ENCODE data around the gene SH3YL1. TPM values are rescaled to one million over a fixed set of nuclear protein-coding genes. Genes with fewer than 3 reads are reported as not detected.

The SH3YL1 gene
- total and polyA plus RNA-seq, 5 donors from 2014 or later: 27.8 to 52.5 (median 40.6) TPM

- Mint-ChIP-seq H3K4me1 (peaks cover 9 to 25% (median 18%) of the 10 kb centered on the region in 4 donors), H3K36me3 (peaks cover 4% of the 10 kb centered on the region), H3K27ac (no peak overlapping the region), H3K4me3 (no peak overlapping the region), H3K27me3 (no peaks in the 10 kb centered on the region), H3K9me3 (peaks cover 1 to 17% (median 6%) of the 10 kb centered on the region in 7 donors)
- Histone ChIP-seq H3K36me3 (ENCODE audit: control insufficient read depth, insufficient read depth, low read length) (no peaks in the 10 kb centered on the region), H3K4me1 (ENCODE audit: control insufficient read depth, insufficient read depth, low read length, poor library complexity, severe bottlenecking) (no peaks in the 10 kb centered on the region), H3K27ac (ENCODE audit: insufficient read depth, low read length, poor library complexity, severe bottlenecking) (no peak overlapping the region), H3K27me3 (ENCODE audit: control insufficient read depth, insufficient read depth, low read length) (peaks cover 6% of the 10 kb centered on the region), H3K4me3 (ENCODE audit: low read depth, low read length) (no peak overlapping the region), H3K9me3 (ENCODE audit: control insufficient read depth in 2 of 2, low read length in 2 of 2) (peaks cover 17 to 34% of the 10 kb centered on the region in 2 experiments)
- ATAC-seq (ENCODE audit: low read depth in 2 of 2) (no peak), DNase-seq (no peak)
Observed at GRCh38 chr2:184695-185094, 79.1 kb downstream of the SH3YL1 start.

GRCh38 chr2:182509-183122 lies 81.2 kb downstream of the SH3YL1 start:
- ATAC-seq (ENCODE audit: low read depth in 2 of 2) (no peak), DNase-seq (peak in 1 of 3 donors; percentile 14)
- H3K4me1 ChIP-seq (ENCODE audit: control insufficient read depth, insufficient read depth, low read length, poor library complexity, severe bottlenecking): peaks cover 8% of the 10 kb centered on the region
- H3K27ac ChIP-seq (ENCODE audit: insufficient read depth, low read length, poor library complexity, severe bottlenecking): no peak overlapping the region
- Mint-ChIP-seq H3K4me1 (peaks cover 14 to 35% (median 23%) of the 10 kb centered on the region in 4 donors), H3K27me3 (no peaks in the 10 kb centered on the region), H3K27ac (peak overlapping the region in 2 of 3 donors; percentile 24 to 69), H3K4me3 (peak overlapping the region in 1 of 4 donors; percentile 2), H3K9me3 (peaks cover 1 to 13% (median 6%) of the 10 kb centered on the region in 7 donors), H3K36me3 (peaks cover 4% of the 10 kb centered on the region)
- H3K27me3 ChIP-seq (ENCODE audit: control insufficient read depth, insufficient read depth, low read length): no peaks in the 10 kb centered on the region
- H3K9me3 ChIP-seq (ENCODE audit: control insufficient read depth in 2 of 2, low read length in 2 of 2): peaks cover 16 to 26% of the 10 kb centered on the region in 2 experiments
- no peaks in the 10 kb centered on the region for H3K36me3 ChIP-seq (ENCODE audit: control insufficient read depth, insufficient read depth, low read length)
- H3K4me3 ChIP-seq (ENCODE audit: low read depth, low read length): peak overlapping the region; percentile 46

GRCh38 chr2:180311-180710 lies 83.5 kb downstream of the SH3YL1 start:
- peak overlapping the region in 1 of 3 donors; percentile 27 for H3K27ac Mint-ChIP-seq
- H3K27ac ChIP-seq (ENCODE audit: insufficient read depth, low read length, poor library complexity, severe bottlenecking): no peak overlapping the region
- no peaks in the 10 kb centered on the region for H3K27me3 ChIP-seq (ENCODE audit: control insufficient read depth, insufficient read depth, low read length)
- no peak overlapping the region for H3K4me3 ChIP-seq (ENCODE audit: low read depth, low read length)
- H3K4me1 ChIP-seq (ENCODE audit: control insufficient read depth, insufficient read depth, low read length, poor library complexity, severe bottlenecking): peaks cover 31% of the 10 kb centered on the region
- H3K27me3 Mint-ChIP-seq: no peaks in the 10 kb centered on the region
- ATAC-seq (ENCODE audit: low read depth in 2 of 2): no peak
- H3K36me3 ChIP-seq (ENCODE audit: control insufficient read depth, insufficient read depth, low read length): no peaks in the 10 kb centered on the region
- H3K4me1 Mint-ChIP-seq: peaks cover 24 to 59% (median 37%) of the 10 kb centered on the region in 4 donors
- H3K36me3 Mint-ChIP-seq: no peaks in the 10 kb centered on the region
- H3K9me3 ChIP-seq (ENCODE audit: control insufficient read depth in 2 of 2, low read length in 2 of 2): peaks cover 7 to 11% of the 10 kb centered on the region in 2 experiments
- H3K9me3 Mint-ChIP-seq: peaks cover 0 to 8% (median 5%) of the 10 kb centered on the region in 7 donors
- H3K4me3 Mint-ChIP-seq: no peak overlapping the region
- no peak for DNase-seq

GRCh38 chr2:179886-180285 lies 83.9 kb downstream of the SH3YL1 start:
- peaks cover 19 to 60% (median 39%) of the 10 kb centered on the region in 4 donors for H3K4me1 Mint-ChIP-seq
- no peaks in the 10 kb centered on the region for H3K36me3 Mint-ChIP-seq

GRCh38 chr2:177733-178132 lies 86.1 kb downstream of the SH3YL1 start:
- DNase-seq (no peak), ATAC-seq (ENCODE audit: low read depth in 2 of 2) (no peak)
- H3K27me3 ChIP-seq (ENCODE audit: control insufficient read depth, insufficient read depth, low read length): no peaks in the 10 kb centered on the region
- Mint-ChIP-seq H3K9me3 (peaks cover 0 to 2% (median 0%) of the 10 kb centered on the region in 7 donors), H3K36me3 (no peaks in the 10 kb centered on the region), H3K27ac (peak overlapping the region; percentile 90 to 96 (median 95)), H3K4me3 (peak overlapping the region in 3 of 4 donors; percentile 4 to 73 (median 22)), H3K4me1 (peaks cover 5 to 48% (median 32%) of the 10 kb centered on the region in 4 donors), H3K27me3 (no peaks in the 10 kb centered on the region)
- H3K4me3 ChIP-seq (ENCODE audit: low read depth, low read length): no peak overlapping the region
- peak overlapping the region; percentile 69 for H3K27ac ChIP-seq (ENCODE audit: insufficient read depth, low read length, poor library complexity, severe bottlenecking)
- no peaks in the 10 kb centered on the region for H3K36me3 ChIP-seq (ENCODE audit: control insufficient read depth, insufficient read depth, low read length)
- H3K4me1 ChIP-seq (ENCODE audit: control insufficient read depth, insufficient read depth, low read length, poor library complexity, severe bottlenecking): peaks cover 39% of the 10 kb centered on the region
- peaks cover under 1 to 3% of the 10 kb centered on the region in 2 experiments for H3K9me3 ChIP-seq (ENCODE audit: control insufficient read depth in 2 of 2, low read length in 2 of 2)

More at GRCh38 chr2:179886-180285, 83.9 kb downstream of the SH3YL1 start:
- Histone ChIP-seq H3K4me1 (ENCODE audit: control insufficient read depth, insufficient read depth, low read length, poor library complexity, severe bottlenecking) (peaks cover 35% of the 10 kb centered on the region), H3K9me3 (ENCODE audit: control insufficient read depth in 2 of 2, low read length in 2 of 2) (peaks cover 7 to 11% of the 10 kb centered on the region in 2 experiments), H3K4me3 (ENCODE audit: low read depth, low read length) (no peak overlapping the region), H3K27me3 (ENCODE audit: control insufficient read depth, insufficient read depth, low read length) (no peaks in the 10 kb centered on the region), H3K36me3 (ENCODE audit: control insufficient read depth, insufficient read depth, low read length) (no peaks in the 10 kb centered on the region), H3K27ac (ENCODE audit: insufficient read depth, low read length, poor library complexity, severe bottlenecking) (no peak overlapping the region)
- ATAC-seq (ENCODE audit: low read depth in 2 of 2) (no peak), DNase-seq (no peak)
- Mint-ChIP-seq H3K27me3 (no peaks in the 10 kb centered on the region), H3K27ac (peak overlapping the region in 1 of 3 donors; percentile 27), H3K4me3 (no peak overlapping the region), H3K9me3 (peaks cover 0 to 6% (median 4%) of the 10 kb centered on the region in 7 donors)

GRCh38 chr2:176917-177316 lies 86.9 kb downstream of the SH3YL1 start:
- Histone ChIP-seq H3K27ac (ENCODE audit: insufficient read depth, low read length, poor library complexity, severe bottlenecking) (peak overlapping the region; percentile 69), H3K4me3 (ENCODE audit: low read depth, low read length) (peak overlapping the region; percentile 73), H3K27me3 (ENCODE audit: control insufficient read depth, insufficient read depth, low read length) (no peaks in the 10 kb centered on the region), H3K4me1 (ENCODE audit: control insufficient read depth, insufficient read depth, low read length, poor library complexity, severe bottlenecking) (peaks cover 39% of the 10 kb centered on the region), H3K9me3 (ENCODE audit: control insufficient read depth in 2 of 2, low read length in 2 of 2) (peaks cover 0 to 3% of the 10 kb centered on the region in 2 experiments), H3K36me3 (ENCODE audit: control insufficient read depth, insufficient read depth, low read length) (no peaks in the 10 kb centered on the region)
- peak in 1 of 3 donors; percentile 16 for DNase-seq
- peaks cover 4 to 48% (median 31%) of the 10 kb centered on the region in 4 donors for H3K4me1 Mint-ChIP-seq
- no peaks in the 10 kb centered on the region for H3K27me3 Mint-ChIP-seq
- H3K4me3 Mint-ChIP-seq: peak overlapping the region; percentile 4 to 74 (median 42)
- ATAC-seq (ENCODE audit: low read depth in 2 of 2): no peak
- H3K36me3 Mint-ChIP-seq: no peaks in the 10 kb centered on the region
- peaks cover 0 to 4% (median 0%) of the 10 kb centered on the region in 7 donors for H3K9me3 Mint-ChIP-seq
- H3K27ac Mint-ChIP-seq: peak overlapping the region; percentile 90 to 96 (median 95)

GRCh38 chr2:175880-176820 lies 87.7 kb downstream of the SH3YL1 start:
- Histone ChIP-seq H3K4me3 (ENCODE audit: low read depth, low read length) (peak overlapping the region; percentile 73), H3K27ac (ENCODE audit: insufficient read depth, low read length, poor library complexity, severe bottlenecking) (peak overlapping the region; percentile 69), H3K36me3 (ENCODE audit: control insufficient read depth, insufficient read depth, low read length) (no peaks in the 10 kb centered on the region), H3K27me3 (ENCODE audit: control insufficient read depth, insufficient read depth, low read length) (no peaks in the 10 kb centered on the region), H3K4me1 (ENCODE audit: control insufficient read depth, insufficient read depth, low read length, poor library complexity, severe bottlenecking) (peaks cover 39% of the 10 kb centered on the region), H3K9me3 (ENCODE audit: control insufficient read depth in 2 of 2, low read length in 2 of 2) (no peaks in the 10 kb centered on the region)
- H3K9me3 Mint-ChIP-seq: peaks cover 0 to 4% (median 0%) of the 10 kb centered on the region in 7 donors
- DNase-seq (peak; percentile 15 to 94 (median 75)), ATAC-seq (ENCODE audit: low read depth in 2 of 2) (peak; percentile 98 to 99)
- peak overlapping the region; percentile 0 to 83 (median 52) for H3K4me3 Mint-ChIP-seq
- H3K27ac Mint-ChIP-seq: peak overlapping the region; percentile 90 to 96 (median 95)
- H3K4me1 Mint-ChIP-seq: peaks cover 4 to 46% (median 30%) of the 10 kb centered on the region in 4 donors
- no peaks in the 10 kb centered on the region for H3K36me3 Mint-ChIP-seq
- H3K27me3 Mint-ChIP-seq: no peaks in the 10 kb centered on the region

Data from CD4-positive, CD25-positive, alpha-beta regulatory T cell (primary cell).